GM12878 (cell line): ENCODE measurements around the gene CDK11B. TPM values are rescaled to one million over a fixed set of nuclear protein-coding genes. Genes with fewer than 3 reads are reported as not detected.

Experiments
- ATAC-seq: fragments of 200-7000 bp; cut with Tn5 transposase; 3 replicates; pipeline ENCODE4 v1.9.1; 2020; ENCODE audit warnings: mild to moderate bottlenecking, moderate library complexity
- BruUV-seq: library from RNA; stranded (reverse); fragments of 400-500 nt; replicated peaks from 2 replicates; lab custom pipeline; 2021; lab: Mats Ljungman, UMichigan
- CTCF ChIA-PET: fragments of 300-600 bp; sonication (Branson Sonifier 250); formaldehyde crosslinking; extraction: SDS; loops from one replicate; lab custom pipeline; 2021; ENCODE audit warnings: inconsistent platforms; lab: Yijun Ruan, JAX
- POLR2A ChIA-PET: fragments of 350-600 bp; formaldehyde crosslinking; extraction: SDS; loops from one replicate; lab custom pipeline; 2021; ENCODE audit warnings: inconsistent platforms; lab: Charles Lee
- RAD21 ChIA-PET: fragments of 300-600 bp; sonication (Branson Sonifier 250); formaldehyde crosslinking; loops from one replicate; lab custom pipeline; 2023; ENCODE audit warnings: antibody characterized with exemption; ENCODE audit not compliant: unreplicated experiment; lab: Charles Lee
- SMC1A ChIA-PET: fragments of 300-600 bp; sonication (Branson Sonifier 250); formaldehyde crosslinking; loops from one replicate; lab custom pipeline; 2023; ENCODE audit not compliant: unreplicated experiment, uncharacterized antibody; lab: Charles Lee
- DNase-seq: peaks from one replicate; pipeline ENCODE4 v3.0.0-alpha.2; 2011; ENCODE audit warnings: low read depth, low spot score
- FAIRE-seq: peaks from 3 replicates; lab custom pipeline; 2011; peaks lifted over from hg19 to GRCh38; lab: Jason Lieb, UNC
- H2AFZ ChIP-seq: 2 replicates; pipeline ENCODE4 v1.6.0; 2011; ENCODE audit warnings: low read depth, low read length, control low read depth; ENCODE audit not compliant: control insufficient read depth
- H3K27ac ChIP-seq: 2 replicates; pipeline ENCODE4 v1.5.1; 2011; ENCODE audit warnings: control low read depth; ENCODE audit not compliant: control insufficient read depth, insufficient read depth
- H3K27me3 ChIP-seq, 2 experiments: replicated peaks in 1 of 2; 2 replicates each; pipeline versions ENCODE4 v1.6.0 to v1.6.1; 2011; ENCODE audit warnings: low read length in 1 of 2; ENCODE audit not compliant: control insufficient read depth in 2 of 2, insufficient read depth in 2 of 2
- H3K36me3 ChIP-seq, 2 experiments: 2 replicates each; pipeline ENCODE4 v1.5.1; 2011; ENCODE audit warnings: low read length in 1 of 2; ENCODE audit not compliant: control insufficient read depth in 2 of 2, insufficient read depth in 2 of 2
- H3K4me1 ChIP-seq: 2 replicates; pipeline ENCODE4 v1.6.1; 2011; ENCODE audit warnings: mild to moderate bottlenecking, low read length, moderate library complexity, mixed read lengths; ENCODE audit not compliant: control insufficient read depth, insufficient read depth
- H3K4me2 ChIP-seq: 2 replicates; pipeline ENCODE4 v1.6.0; 2011; ENCODE audit warnings: control low read depth; ENCODE audit not compliant: control insufficient read depth, insufficient read depth
- H3K4me3 ChIP-seq: fragments of 200-600 bp; sonication (generic); 2 replicates; pipeline ENCODE4 v1.5.1; 2016
- H3K79me2 ChIP-seq: 2 replicates; pipeline ENCODE4 v1.6.0; 2011; ENCODE audit warnings: low read length; ENCODE audit not compliant: control insufficient read depth, insufficient read depth
- H3K9ac ChIP-seq: 2 replicates; pipeline ENCODE4 v1.8.0; 2011; ENCODE audit warnings: low read length, control low read depth, mixed read lengths; ENCODE audit not compliant: control insufficient read depth, insufficient read depth
- H3K9me3 ChIP-seq: replicated peaks from 3 replicates; pipeline ENCODE4 v1.5.1; 2011; ENCODE audit warnings: mild to moderate bottlenecking, low read length; ENCODE audit not compliant: control insufficient read depth, insufficient read depth
- H4K20me1 ChIP-seq: 2 replicates; pipeline ENCODE4 v1.6.0; 2011; ENCODE audit not compliant: control insufficient read depth, insufficient read depth
- ATF2 ChIP-seq: IDR thresholded peaks from 2 replicates; pipeline ENCODE4 v1.6.1; 2012; ENCODE audit warnings: low read length, inconsistent platforms
- BCL11A ChIP-seq: IDR thresholded peaks from 2 replicates; pipeline ENCODE4 v1.6.1; 2011; ENCODE audit warnings: low read depth, low read length
- CBFB ChIP-seq: IDR thresholded peaks from 2 replicates; pipeline ENCODE4 v1.6.1; 2016; ENCODE audit warnings: antibody characterized with exemption, low read depth
- GABPA ChIP-seq: IDR thresholded peaks from 2 replicates; pipeline ENCODE4 v1.6.1; 2014; ENCODE audit warnings: antibody characterized with exemption, low read depth, mild to moderate bottlenecking, inconsistent platforms
- NR2C1 ChIP-seq: fragments of 450-650 bp; IDR thresholded peaks from 2 replicates; pipeline ENCODE4 v1.6.1; 2017; ENCODE audit warnings: antibody characterized with exemption, mild to moderate bottlenecking, moderate library complexity
- PBX3 ChIP-seq: IDR thresholded peaks from 2 replicates; pipeline ENCODE4 v1.6.1; 2011; ENCODE audit warnings: mild to moderate bottlenecking, low read depth, low read length, moderate library complexity; ENCODE audit not compliant: insufficient replicate concordance
- POLR2A ChIP-seq: IDR thresholded peaks from 2 replicates; pipeline ENCODE4 v1.6.1; 2011; ENCODE audit warnings: low read depth, mild to moderate bottlenecking, low read length
- POLR2AphosphoS5 ChIP-seq: IDR thresholded peaks from 2 replicates; pipeline ENCODE4 v1.6.1; 2011; ENCODE audit warnings: mild to moderate bottlenecking, low read length, inconsistent platforms
- SP1 ChIP-seq: IDR thresholded peaks from one replicate; pipeline ENCODE4 v1.6.1; 2011; ENCODE audit warnings: low read depth, low read length
- STAT1 ChIP-seq: fragments of 450-650 bp; conservative IDR thresholded peaks from 2 replicates; pipeline ENCODE4 v1.6.1; 2014; ENCODE audit warnings: antibody characterized with exemption, mild to moderate bottlenecking
- ZZZ3 ChIP-seq: IDR thresholded peaks from 2 replicates; pipeline ENCODE4 v1.6.1; 2011; ENCODE audit warnings: low read depth; ENCODE audit not compliant: control insufficient read depth, insufficient read length
- WGBS: methylation state at CpG from one replicate; pipeline ENCODE4 v1.1.6; 2016; ENCODE audit warnings: low lambda C conversion rate; ENCODE audit not compliant: insufficient replicate concordance, insufficient coverage; ENCODE audit errors: missing lambda C conversion rate; 5-methylcytosine and 5-hydroxymethylcytosine counted together
- in situ Hi-C: fragments of 300-500 bp; cut with MboI; formaldehyde crosslinking; loops from 9 replicates; pipeline ENCODE4 v1.14.3; 2018; ENCODE audit warnings: mixed read lengths
- intact Hi-C: fragments of 100-400 bp; cut with micrococcal nuclease; formaldehyde crosslinking; loops from one replicate; pipeline ENCODE4 v1.14.2; 2022; ENCODE audit not compliant: unreplicated experiment
- polyA plus RNA-seq, 11 experiments: library from polyadenylated mRNA; depleted of rRNA in 4 of 11; unstranded in 6 of 11; stranded (reverse) in 5 of 11; fragments of >200 nt; fragmentation: Nextera tagmentation in 4 of 11; fragmentation: Illumina TruSeq in 1 of 11; extraction: Ambion mirVana in 4 of 11; extraction: Trizol in 1 of 11; gene quantifications; 1 replicate in 1 of 11; 2 replicates in 10 of 11; pipeline versions ENCODE4 v1.2.1 to v1.2.3, GENCODE V29; 2011 to 2016; ENCODE audit warnings: inconsistent platforms in 2 of 11, missing spikeins in 2 of 11, low read depth in 1 of 11
- total RNA-seq, 4 experiments: library from RNA; depleted of rRNA in 3 of 4; stranded (reverse); fragments of >200 nt in 3 of 4; fragmentation: Illumina TruSeq in 1 of 4; extraction: Trizol in 1 of 4; gene quantifications; 2 replicates each; pipeline versions ENCODE4 v1.2.1 to v1.2.3, GENCODE V29; 2013 to 2021
- TF ChIP-seq, protein P1 (sequence below): fragments of 450-650 bp; IDR thresholded peaks from 2 replicates; pipeline ENCODE4 v1.6.1; 2017; ENCODE audit warnings: borderline replicate concordance

Gene CDK11B
- total and polyA plus RNA-seq, 10 of the 15 experiments (the other 5 are each of a cell fraction or from before 2014, with no cell fraction given) = 3.2 to 30.9 (median 18.0) TPM

DNA sequence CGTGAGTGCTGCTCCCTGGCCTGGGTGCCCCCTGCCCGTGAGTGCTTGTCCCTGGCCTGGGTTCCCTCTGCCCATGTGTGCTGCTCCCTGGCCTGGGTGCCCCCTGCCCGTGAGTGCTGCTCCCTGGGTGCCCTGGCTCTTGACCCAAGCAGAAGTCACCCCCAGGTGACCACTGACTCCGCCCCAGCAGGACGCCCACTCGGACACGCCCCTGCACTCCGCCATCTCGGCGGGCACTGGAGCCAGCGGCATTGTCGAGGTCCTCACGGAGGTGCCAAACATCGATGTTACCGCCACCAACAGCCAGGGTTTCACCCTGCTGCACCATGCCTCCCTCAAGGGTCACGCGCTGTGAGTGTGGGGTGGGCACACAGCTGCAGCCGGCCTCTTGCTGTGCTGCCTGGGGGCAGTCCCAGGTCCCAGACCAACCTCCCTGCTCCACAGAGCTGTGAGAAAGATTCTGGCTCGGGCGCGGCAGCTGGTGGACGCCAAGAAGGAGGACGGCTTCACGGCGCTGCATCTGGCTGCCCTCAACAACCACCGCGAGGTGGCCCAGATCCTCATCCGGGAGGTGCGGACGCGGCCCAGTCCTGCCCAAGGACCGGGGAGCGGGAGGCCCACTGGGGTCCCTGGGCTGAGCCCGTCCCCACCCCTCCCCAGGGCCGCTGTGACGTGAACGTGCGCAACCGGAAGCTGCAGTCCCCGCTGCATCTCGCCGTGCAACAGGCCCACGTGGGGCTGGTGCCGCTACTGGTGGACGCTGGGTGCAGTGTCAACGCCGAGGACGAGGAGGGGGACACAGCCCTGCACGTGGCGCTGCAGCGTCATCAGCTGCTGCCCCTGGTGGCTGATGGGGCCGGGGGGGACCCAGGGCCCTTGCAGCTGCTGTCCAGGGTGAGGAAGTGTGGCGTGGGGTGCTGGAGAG, 30.7 kb downstream of the CDK11B start:
- no peak for FAIRE-seq
- ChIA-PET CTCF (interaction anchor here (1.2 kb wide), 1 partner anchor 13 kb away, joined by 4 read pairs; the partner anchor contains the start of gene MIB2), POLR2A (interaction anchor here (1.4 kb wide), 1 partner anchor 13 kb away, joined by 8 read pairs; the partner anchor contains the start of gene MIB2), SMC1A (interaction anchor here (1.2 kb wide), 2 partner anchors 12 to 25 kb away, joined by 3 read pairs; no protein-coding TSS in a partner anchor), RAD21 (interaction anchor here (0.8 to 1.3 kb wide), 2 partner anchors 13 to 172 kb away, joined by 3 to 4 read pairs; partner anchors contain the start of gene MIB2)
- no peaks in the 10 kb centered on the region for H3K36me3 ChIP-seq
- peaks cover 0 to 2% of the 10 kb centered on the region in 2 experiments; a peak in 2 of 4 replicates for H3K27me3 ChIP-seq
- in situ Hi-C loops = no loop called here
- no peak for ATAC-seq
- WGBS = 81% methylated on average over 39 of the region's 53 CpGs
- no peak overlapping the region for H2AFZ ChIP-seq
- no peak for DNase-seq
- H3K4me2 ChIP-seq = no peak overlapping the region
- intact Hi-C loops = no loop called here
- no peak overlapping the region for H3K9ac ChIP-seq
- BruUV-seq = no TSS peak
- TF ChIP-seq POLR2A (peak; percentile 10; the same call in 1 of the 2 replicates), ZZZ3 (no peak)
- no peak overlapping the region for H3K27ac ChIP-seq
- no peaks in the 10 kb centered on the region for H3K9me3 ChIP-seq
- no peaks in the 10 kb centered on the region for H4K20me1 ChIP-seq
- H3K79me2 ChIP-seq = no peaks in the 10 kb centered on the region
- no peaks in the 10 kb centered on the region for H3K4me1 ChIP-seq
- no peak overlapping the region for H3K4me3 ChIP-seq

DNA sequence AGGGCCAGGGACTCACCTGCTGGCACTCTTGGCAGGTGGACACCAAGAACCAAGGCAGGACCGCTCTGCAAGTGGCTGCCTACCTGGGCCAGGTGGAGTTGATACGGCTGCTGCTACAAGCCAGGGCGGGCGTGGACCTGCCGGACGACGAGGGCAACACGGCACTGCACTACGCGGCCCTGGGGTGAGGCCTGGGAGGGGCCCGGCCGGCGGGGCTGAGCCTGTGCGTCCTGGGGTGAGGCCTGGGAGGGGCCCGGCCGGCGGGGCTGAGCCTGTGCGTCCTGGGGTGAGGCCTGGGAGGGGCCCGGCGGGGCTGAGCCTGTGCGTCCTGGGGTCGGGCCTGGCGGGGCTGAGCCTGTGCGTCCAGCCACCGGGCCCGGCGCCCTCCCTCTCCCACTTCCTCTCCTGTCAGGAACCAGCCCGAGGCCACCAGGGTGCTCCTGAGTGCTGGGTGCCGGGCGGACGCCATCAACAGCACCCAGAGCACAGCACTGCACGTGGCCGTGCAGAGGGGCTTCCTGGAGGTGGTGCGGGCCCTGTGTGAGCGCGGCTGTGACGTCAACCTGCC, 31.5 kb downstream of the CDK11B start:
- 89% methylated on average over 11 of the region's 37 CpGs for WGBS
- FAIRE-seq (no peak), DNase-seq (no peak), ATAC-seq (no peak)
- no peak overlapping the region for H3K27ac ChIP-seq
- no TSS peak for BruUV-seq
- H3K27me3 ChIP-seq = peaks cover 0 to 2% of the 10 kb centered on the region in 2 experiments; a peak in 2 of 4 replicates
- H3K36me3 ChIP-seq = no peaks in the 10 kb centered on the region
- no peaks in the 10 kb centered on the region for H3K79me2 ChIP-seq
- CTCF ChIA-PET = no interaction called here
- no peak overlapping the region for H3K4me2 ChIP-seq
- no peaks in the 10 kb centered on the region for H4K20me1 ChIP-seq
- intact Hi-C loops (no loop called here), in situ Hi-C loops (no loop called here)
- POLR2A ChIA-PET = no interaction called here
- RAD21 ChIA-PET = no interaction called here
- no peaks in the 10 kb centered on the region for H3K9me3 ChIP-seq
- SMC1A ChIA-PET = no interaction called here
- H3K4me1 ChIP-seq = no peaks in the 10 kb centered on the region
- H3K4me3 ChIP-seq = no peak overlapping the region
- H3K9ac ChIP-seq = no peak overlapping the region
- no peak overlapping the region for H2AFZ ChIP-seq
- TF ChIP-seq STAT1 (no peak), CBFB (no peak), GABPA (no peak), SP1 (no peak), ATF2 (no peak), NR2C1 (no peak), BCL11A (no peak), PBX3 (no peak), POLR2AphosphoS5 (no peak)
- TF ChIP-seq, protein P1, sequence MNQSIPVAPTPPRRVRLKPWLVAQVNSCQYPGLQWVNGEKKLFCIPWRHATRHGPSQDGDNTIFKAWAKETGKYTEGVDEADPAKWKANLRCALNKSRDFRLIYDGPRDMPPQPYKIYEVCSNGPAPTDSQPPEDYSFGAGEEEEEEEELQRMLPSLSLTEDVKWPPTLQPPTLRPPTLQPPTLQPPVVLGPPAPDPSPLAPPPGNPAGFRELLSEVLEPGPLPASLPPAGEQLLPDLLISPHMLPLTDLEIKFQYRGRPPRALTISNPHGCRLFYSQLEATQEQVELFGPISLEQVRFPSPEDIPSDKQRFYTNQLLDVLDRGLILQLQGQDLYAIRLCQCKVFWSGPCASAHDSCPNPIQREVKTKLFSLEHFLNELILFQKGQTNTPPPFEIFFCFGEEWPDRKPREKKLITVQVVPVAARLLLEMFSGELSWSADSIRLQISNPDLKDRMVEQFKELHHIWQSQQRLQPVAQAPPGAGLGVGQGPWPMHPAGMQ = no peak
